NCI-H2107 (cell line): Measurements from ENCODE around the gene UBE2O.

Experiments used
- DNase-seq: peaks from one replicate; lab custom pipeline; 2025; lab: John Stamatoyannopoulos, UW

Gene UBE2O

GRCh38 chr17:76439314-76439928 is 13.5 kb downstream of the UBE2O start:
- DNase-seq, result no peak

DNA sequence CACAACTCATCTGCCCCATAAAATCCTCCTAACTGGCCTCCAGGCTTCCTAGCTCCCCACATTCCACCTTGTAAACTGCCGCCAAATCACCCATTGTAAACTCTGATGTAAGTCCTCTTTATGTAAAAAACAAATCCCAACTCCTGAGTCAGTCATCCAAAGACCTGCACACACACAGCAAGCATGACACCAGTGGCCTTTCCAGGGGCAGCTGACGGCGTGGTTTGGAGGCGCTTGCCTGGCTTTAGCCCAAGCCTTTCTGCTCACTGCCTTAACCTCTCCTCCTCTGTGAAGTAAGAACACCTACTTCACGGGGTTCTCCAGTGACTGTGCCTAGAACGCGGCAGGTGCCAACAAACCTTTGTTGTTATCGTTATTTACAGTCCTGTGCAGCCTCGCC is 14.0 kb downstream of the UBE2O start:
- no peak for DNase-seq

- no peak for DNase-seq
These were observed 15.2 kb downstream of the UBE2O start for GRCh38 chr17:76437467-76438402.

- no peak for DNase-seq
These were observed 17.2 kb downstream of the UBE2O start for GRCh38 chr17:76435751-76436150.

DNA sequence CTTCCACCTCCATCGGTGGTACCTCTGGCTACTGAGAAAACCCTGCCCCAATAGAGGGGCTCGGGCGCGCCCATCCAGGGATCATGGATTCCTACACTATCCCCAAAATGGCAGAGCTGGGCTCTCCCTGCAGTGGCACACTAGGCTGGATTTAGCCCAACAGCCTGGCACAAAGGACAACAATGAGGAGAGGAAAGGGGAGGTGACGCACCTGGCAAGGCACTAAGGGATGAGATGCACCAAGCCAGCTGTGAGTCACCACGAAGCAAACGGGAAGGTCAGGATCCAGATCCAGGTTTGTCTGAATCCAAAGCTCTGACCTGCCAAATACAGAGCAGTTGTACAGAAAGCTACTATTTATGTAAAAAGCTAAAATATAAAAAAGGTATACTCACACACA is 18.1 kb downstream of the UBE2O start:
- no peak for DNase-seq

DNA sequence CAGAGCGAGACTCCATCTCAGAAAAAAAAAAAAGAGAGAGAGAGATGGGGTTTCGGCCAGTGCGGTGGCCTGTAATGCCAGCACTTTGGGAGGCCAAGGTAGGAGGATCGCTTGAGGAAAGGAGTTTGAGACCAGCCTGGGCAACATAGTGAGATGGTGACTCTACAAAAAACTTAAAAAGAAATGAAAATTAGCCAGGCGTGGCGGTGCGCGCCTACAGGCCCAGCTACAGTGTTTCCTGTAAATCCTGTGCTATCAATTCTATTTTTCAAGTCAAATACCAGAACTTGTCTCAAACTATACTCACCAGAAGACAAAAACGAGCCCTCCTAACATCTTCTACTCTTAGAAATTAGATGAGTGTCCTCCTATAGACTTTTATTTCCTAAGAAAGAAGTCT is 19.3 kb downstream of the UBE2O start:
- DNase-seq, result no peak

DNA sequence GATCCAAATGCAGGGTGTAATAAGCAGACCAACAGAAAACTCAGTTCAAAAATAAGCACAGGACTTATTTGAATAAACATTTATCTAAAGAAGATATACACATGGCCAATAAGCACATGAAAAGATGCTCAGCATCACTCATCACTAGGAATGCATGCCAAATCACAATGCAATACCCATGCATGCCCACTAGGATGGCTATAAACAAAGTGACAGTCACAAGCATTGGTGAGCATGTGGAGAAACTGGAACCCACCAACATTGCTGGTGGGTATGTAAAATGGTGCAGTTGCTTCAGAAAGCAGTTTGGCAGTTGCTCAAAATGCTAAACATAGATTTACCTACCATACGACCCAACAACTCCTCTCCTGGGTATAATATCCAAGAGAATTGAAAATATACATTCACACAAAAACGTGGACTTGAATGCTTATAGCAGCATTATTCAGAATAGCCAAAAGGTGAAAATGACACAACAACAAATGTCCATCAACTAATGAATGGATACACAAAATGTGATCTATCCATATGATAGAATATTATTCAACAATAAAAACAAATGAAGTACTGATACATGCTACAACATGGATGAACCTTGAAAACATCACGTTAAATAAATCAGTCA is 20.1 kb downstream of the UBE2O start:
- no peak for DNase-seq

DNA sequence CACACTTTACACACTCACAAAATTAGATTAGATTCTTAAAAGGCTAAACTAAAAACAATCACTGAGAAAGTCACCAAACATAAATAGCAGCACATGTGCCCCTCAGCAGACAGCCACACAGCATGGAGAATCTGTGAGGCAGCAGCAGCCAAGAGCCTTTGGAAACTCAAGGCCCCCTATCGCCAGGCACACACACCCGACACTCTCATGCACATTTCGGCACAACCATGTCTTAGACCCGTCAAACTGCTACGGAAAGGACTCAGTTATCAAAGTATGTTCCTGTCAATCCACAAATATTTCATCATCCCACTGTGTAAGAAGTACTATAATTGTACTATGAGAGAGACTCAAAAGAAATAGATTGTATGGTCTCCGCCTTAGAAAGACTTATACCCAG is 20.9 kb downstream of the UBE2O start:
- DNase-seq, result no peak

- DNase-seq, result no peak
These were observed 21.4 kb downstream of the UBE2O start for GRCh38 chr17:76431509-76431908.

DNA sequence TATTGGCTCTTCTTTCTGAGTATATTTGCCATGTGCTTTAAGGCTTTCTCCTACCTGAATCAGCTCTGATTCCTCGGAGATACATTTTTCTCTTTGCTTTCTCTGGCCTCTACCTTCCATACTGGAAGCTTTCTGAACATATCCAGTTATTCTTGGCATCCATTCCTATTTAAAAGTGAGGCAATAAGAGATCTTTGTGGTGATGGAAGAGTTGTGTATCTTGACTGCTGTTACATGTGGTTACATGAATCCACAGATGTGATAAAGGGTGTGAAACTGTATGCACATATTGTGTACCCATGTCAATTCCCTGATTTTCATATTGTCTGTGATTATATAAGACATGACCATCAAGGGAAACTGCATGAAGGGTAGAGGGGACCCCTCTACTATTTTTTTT is 24.4 kb downstream of the UBE2O start:
- DNase-seq, result no peak

DNA sequence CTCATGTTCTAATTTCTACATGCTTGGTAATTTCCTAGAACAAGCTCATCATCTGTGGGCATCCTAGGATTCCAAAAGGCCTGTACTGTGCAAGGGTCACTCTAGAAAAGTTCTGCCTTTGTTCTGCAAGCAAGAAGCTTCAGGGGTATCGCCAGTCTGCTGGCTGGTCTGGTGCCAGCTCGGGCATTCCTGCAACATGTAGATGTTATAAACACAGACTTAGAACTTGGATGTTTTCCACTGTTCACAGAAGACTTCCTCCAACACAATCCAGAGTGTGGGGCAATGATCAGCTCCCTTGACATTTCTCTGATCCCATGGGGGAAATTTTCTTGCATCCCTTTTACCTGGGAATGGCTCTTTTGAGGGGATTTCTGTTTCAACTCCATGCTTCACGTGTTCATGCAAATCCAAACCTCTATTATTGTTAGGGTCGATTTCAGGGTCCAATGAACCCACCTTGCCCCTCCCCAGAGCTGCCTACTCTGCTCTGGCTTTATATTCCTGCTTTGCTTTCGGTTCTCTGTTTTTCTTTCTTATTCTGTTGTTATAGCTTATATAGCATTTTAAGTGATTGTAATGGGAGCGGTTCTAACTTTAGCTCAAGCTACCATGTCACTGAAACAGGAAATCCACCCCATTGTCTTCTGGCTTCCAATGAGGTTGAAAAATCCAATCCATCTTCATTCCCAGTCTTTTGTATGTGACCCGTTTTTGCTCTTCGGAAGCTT is 25.3 kb downstream of the UBE2O start:
- DNase-seq, result no peak

GRCh38 chr17:76426853-76427252 is 26.1 kb downstream of the UBE2O start:
- DNase-seq, result no peak

DNA sequence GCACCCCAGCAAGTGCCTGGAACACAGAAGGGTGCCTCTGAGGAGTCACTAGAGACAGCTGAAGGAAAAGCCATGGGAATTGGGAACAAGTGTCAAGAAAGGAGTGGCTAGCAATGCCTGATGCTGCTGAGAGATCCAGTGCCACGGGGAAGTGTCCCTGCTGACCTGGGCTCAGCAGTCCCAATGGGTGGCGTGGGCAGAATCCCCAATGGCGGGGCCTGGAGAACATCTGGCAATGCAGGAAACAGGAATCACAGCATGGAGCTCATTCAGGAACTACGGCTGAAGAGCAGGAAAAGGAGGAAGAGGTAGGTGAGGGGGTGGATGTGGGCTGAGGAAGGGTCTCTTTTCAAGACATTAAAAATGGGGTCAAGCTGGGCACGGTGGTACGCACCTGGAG is 30.1 kb downstream of the UBE2O start:
- DNase-seq, result no peak

DNA sequence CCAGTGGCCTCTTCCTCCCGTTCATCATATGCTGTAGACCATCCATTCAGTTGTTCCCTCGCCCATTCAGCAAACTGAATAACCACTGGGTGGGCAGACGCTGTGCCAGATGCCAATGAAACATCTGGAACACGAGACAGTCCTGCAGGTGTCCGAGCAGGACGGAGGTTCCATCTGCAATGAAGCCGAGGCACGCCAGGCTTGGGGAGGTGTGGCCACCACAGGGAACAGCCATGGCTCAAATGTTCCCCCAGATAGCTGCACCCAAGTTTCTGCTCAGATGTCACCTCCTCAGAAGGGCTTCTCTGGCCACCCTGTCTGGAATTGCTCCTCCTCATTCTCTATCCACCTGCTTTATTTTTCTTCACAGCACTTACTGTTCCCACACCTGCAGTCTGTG is 30.5 kb downstream of the UBE2O start:
- no peak for DNase-seq

DNA sequence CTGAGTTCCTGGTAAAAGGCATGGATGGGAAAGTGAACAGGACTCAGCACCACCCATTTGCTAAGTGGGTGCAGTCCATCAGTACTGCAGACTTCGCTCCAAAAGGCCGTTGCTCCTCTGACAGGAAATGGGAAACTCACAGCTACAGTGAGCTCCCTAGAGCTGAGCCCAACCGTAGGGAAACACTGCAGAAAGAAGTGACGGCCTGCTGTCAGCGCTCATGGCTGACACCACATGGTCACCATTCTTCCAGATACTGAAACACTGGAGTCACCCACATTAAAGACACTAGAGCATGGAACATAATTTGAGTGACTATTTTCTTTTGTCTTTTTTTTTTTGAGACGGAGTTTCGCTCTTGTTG is 31.9 kb downstream of the UBE2O start:
- DNase-seq, result no peak

- DNase-seq, result no peak
These were observed 32.5 kb downstream of the UBE2O start for GRCh38 chr17:76420356-76421043.

DNA sequence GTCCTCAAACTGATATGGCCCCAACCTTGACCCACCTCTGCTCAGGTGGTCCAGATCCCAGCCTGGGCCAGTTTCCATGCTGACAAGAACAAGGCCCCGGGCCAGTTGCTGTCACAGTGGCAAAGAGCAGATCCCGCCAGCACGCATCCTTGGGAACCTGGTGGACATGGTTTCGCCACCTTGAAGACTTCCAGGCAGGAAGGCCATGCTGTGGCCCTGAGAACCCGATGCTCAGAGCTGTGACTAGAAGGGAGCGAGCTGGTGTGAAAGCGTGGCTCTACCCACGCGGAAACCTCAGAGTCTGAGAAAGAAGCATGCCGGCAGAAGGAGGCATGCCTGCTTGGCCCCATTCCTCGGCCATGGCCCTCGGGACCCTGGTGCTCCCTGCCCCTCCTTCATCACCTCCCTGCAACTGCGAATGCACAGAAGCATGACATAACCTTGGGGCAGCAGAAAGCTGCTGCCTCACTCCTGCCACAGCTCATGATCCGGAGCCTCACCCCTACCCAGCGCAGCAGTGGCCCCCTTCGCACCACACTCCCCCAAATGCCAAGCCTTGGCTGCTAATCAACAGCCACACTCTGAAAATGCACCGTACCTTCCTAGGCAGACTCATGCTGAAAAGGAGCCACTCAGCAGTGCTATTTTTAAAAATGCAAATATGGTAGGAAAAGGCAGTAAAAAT is 33.2 kb downstream of the UBE2O start:
- no peak for DNase-seq

- DNase-seq, result no peak
These were observed 35.3 kb downstream of the UBE2O start for GRCh38 chr17:76417499-76418143.

GRCh38 chr17:76416899-76417298 is 36.1 kb downstream of the UBE2O start:
- DNase-seq, result no peak

- DNase-seq, result no peak
These were observed 36.5 kb downstream of the UBE2O start for GRCh38 chr17:76416457-76416856.

- no peak for DNase-seq
These were observed 37.2 kb downstream of the UBE2O start for GRCh38 chr17:76415786-76416185.
